ENCODE data around the gene STRN3.

STRN3 gene

DNA sequence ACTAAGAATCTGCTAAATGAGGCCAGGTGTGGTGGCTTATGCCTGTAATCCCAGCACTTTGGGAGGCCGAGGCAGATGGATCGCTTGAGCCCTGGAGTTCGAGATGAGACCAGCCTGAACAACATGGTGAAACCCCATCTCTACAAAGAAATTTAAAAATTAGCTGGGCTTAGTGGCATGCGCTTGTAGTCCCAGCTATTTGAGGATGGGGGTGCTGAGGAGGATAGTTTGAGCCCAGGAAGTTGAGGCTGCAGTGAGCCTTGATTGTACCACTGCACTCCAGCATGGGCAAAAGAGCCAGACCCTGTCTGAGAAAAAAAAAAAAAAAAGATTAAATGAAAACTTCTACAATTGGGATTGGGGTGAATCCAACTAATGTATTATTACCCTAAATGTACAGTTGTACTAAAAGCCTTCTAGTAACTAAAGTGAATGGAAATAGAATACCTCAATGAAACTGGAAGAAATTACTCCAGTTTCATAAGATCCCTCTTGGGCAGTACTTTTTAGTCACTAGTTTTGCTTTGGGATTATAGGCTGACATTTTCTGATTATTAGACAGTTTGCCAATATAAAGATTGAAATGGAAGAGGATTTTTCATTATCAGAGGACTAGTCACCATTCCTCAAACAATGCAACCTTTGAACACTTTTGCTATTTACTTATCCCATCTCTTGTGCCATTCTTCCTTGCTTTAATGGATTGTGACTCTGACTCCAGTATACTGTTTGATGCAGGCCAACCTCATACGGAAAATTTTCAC is 137.5 kb downstream of the STRN3 start:
- Histone ChIP-seq H3K4me3 (no peak overlapping the region), H3K9me3 (ENCODE audit: low read depth, low read length) (no peaks in the 10 kb centered on the region), H3K36me3 (ENCODE audit: insufficient read depth, low read length) (peaks cover 73% of the 10 kb centered on the region), H3K9ac (ENCODE audit: insufficient read length) (no peak overlapping the region), H3K27ac (no peak overlapping the region)
- TF ChIP-seq FOXP2 (optimal IDR thresholded peaks at IDR 0.05; ENCODE audit: control extremely low read depth, extremely low read length, insufficient read depth), result no peak
- TF ChIP-seq EZH2 (IDR thresholded peaks at IDR 0.05), result no peak
- no peak for TF ChIP-seq POLR2AphosphoS5 (IDR thresholded peaks at IDR 0.05; ENCODE audit: borderline replicate concordance, low read depth, low read length)
- DNase-seq (ENCODE audit: low read depth, low spot score), result no peak

DNA sequence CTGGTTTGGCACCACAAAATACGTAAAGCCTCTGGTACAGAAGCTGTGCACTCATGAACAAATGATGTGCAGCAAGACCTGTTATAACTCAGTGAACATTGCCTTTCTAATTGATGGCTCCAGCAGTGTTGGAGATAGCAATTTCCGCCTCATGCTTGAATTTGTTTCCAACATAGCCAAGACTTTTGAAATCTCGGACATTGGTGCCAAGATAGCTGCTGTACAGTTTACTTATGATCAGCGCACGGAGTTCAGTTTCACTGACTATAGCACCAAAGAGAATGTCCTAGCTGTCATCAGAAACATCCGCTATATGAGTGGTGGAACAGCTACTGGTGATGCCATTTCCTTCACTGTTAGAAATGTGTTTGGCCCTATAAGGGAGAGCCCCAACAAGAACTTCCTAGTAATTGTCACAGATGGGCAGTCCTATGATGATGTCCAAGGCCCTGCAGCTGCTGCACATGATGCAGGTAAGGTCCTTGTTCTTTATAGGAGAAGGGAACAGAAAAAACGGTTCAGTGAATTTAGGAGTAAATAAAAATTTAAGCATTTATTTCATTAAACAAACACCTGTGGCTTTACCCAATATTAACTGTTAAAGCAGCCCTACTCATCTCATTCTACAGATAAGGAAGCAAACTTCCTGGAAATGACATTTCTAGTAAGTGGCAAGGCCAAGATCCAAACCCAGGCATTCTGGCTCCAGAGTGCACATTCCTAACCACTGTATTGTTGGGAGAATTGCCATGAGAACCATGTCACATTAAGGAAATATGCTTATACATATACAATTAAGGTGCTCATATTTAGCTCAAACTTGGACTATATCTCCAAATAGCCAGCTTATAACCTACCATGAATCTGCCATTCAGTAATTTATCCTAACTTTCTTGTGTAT is 140.1 kb downstream of the STRN3 start:
- Histone ChIP-seq H3K9me3 (ENCODE audit: low read depth, low read length) (no peaks in the 10 kb centered on the region), H3K27ac (no peak overlapping the region), H3K9ac (ENCODE audit: insufficient read length) (no peak overlapping the region), H3K36me3 (ENCODE audit: insufficient read depth, low read length) (peaks cover 68% of the 10 kb centered on the region), H3K4me3 (no peak overlapping the region)
- TF ChIP-seq EZH2 (IDR thresholded peaks at IDR 0.05) (no peak), FOXP2 (optimal IDR thresholded peaks at IDR 0.05; ENCODE audit: control extremely low read depth, extremely low read length, insufficient read depth) (no peak), POLR2AphosphoS5 (IDR thresholded peaks at IDR 0.05; ENCODE audit: borderline replicate concordance, low read depth, low read length) (no peak)
- DNase-seq (ENCODE audit: low read depth, low spot score), result no peak

DNA sequence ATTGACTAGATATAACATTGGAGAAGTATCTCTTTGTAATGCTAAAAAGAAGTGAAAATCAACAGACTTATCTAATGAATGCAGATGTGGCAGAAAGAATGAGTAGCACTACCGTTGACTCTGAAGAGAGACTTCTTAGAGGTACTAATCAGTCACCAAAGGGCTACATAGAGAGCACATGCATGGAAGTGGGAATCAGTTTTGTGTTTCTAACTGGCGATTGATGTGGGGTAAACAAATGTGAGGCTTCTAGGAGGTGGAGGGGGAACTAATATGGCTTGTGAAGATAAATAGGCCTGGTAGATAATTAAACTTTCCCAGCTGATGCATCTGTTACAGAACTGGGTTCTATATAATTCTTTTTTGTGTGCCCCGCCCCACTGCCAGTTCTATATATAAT is 141.3 kb downstream of the STRN3 start:
- Histone ChIP-seq H3K9me3 (ENCODE audit: low read depth, low read length) (no peaks in the 10 kb centered on the region), H3K4me3 (no peak overlapping the region), H3K9ac (ENCODE audit: insufficient read length) (no peak overlapping the region), H3K27ac (0 out of 2 replicates have a peak overlapping the region, but pooled peaks have one; percentile 33), H3K36me3 (ENCODE audit: insufficient read depth, low read length) (peaks cover 73% of the 10 kb centered on the region)
- DNase-seq (ENCODE audit: low read depth, low spot score), result no peak
- TF ChIP-seq POLR2AphosphoS5 (IDR thresholded peaks at IDR 0.05; ENCODE audit: borderline replicate concordance, low read depth, low read length), result no peak
- no peak for TF ChIP-seq FOXP2 (optimal IDR thresholded peaks at IDR 0.05; ENCODE audit: control extremely low read depth, extremely low read length, insufficient read depth)
- TF ChIP-seq EZH2 (IDR thresholded peaks at IDR 0.05), result no peak

DNA sequence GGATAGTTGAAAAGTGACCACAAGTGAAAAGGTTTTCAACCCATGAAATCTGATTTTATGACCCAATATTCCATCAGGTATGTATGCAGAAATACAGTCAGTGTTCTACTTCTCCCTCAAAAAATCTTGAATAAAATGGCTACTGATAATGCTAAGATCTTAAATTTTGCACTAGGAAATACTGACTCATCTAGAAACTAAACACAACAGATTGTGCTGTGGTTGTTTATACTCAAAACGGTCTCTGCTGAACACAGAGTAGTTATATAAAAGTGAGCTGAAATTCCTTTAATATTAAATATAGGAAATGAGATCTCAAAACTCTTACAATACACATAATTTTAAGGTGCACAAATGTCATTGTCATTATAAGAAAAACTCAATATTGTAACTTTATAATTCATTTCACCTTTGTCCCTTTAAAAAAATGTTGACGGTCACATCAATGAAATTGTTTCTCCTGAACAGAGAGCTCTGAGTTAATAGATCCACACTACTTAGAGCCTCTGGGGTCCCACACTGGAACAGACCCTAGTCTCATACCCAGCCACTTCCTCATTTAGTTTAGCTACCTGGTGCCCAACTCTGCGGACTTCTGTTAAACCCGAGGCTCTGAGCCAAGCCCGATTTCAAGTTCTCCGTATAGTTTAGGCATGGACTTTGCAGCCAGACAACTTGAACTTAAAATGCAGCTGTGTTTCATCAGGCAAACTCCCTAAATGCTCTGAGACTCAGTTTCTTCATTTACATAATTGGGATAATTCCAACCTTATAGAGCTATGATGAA is 142.5 kb downstream of the STRN3 start:
- Histone ChIP-seq H3K9me3 (ENCODE audit: low read depth, low read length) (no peaks in the 10 kb centered on the region), H3K9ac (ENCODE audit: insufficient read length) (no peak overlapping the region), H3K27ac (peak overlapping the region; percentile 43), H3K36me3 (ENCODE audit: insufficient read depth, low read length) (peaks cover 77% of the 10 kb centered on the region), H3K4me3 (no peak overlapping the region)
- DNase-seq (ENCODE audit: low read depth, low spot score), result peak; percentile 28
- TF ChIP-seq POLR2AphosphoS5 (IDR thresholded peaks at IDR 0.05; ENCODE audit: borderline replicate concordance, low read depth, low read length) (no peak), EZH2 (IDR thresholded peaks at IDR 0.05) (no peak), FOXP2 (optimal IDR thresholded peaks at IDR 0.05; ENCODE audit: control extremely low read depth, extremely low read length, insufficient read depth) (no peak)

DNA sequence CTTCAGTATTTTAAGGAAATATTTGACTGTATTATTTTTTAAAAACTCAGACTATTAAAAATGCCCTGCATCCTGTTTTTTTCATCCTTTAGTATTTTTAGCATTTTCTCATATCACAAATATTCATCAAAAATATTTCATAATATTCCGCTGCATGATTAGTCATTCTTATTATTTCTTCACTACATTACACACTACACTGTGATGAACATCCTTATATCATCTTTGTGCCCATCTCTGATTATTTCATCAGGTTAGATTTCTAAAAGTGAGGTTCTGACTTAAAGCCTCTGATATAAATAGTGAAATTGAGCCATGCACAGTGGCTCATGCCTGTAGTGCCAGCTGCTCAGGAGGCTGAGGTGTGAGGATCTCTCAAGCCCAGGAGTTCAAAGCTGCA is 143.7 kb downstream of the STRN3 start:
- TF ChIP-seq FOXP2 (optimal IDR thresholded peaks at IDR 0.05; ENCODE audit: control extremely low read depth, extremely low read length, insufficient read depth) (no peak), EZH2 (IDR thresholded peaks at IDR 0.05) (no peak), POLR2AphosphoS5 (IDR thresholded peaks at IDR 0.05; ENCODE audit: borderline replicate concordance, low read depth, low read length) (no peak)
- H3K4me3 ChIP-seq, result no peak overlapping the region
- no peaks in the 10 kb centered on the region for H3K9me3 ChIP-seq (ENCODE audit: low read depth, low read length)
- peaks cover 83% of the 10 kb centered on the region for H3K36me3 ChIP-seq (ENCODE audit: insufficient read depth, low read length)
- H3K9ac ChIP-seq (ENCODE audit: insufficient read length), result no peak overlapping the region
- no peak overlapping the region for H3K27ac ChIP-seq
- DNase-seq (ENCODE audit: low read depth, low spot score), result no peak

- Histone ChIP-seq H3K9ac (ENCODE audit: insufficient read length) (no peak overlapping the region), H3K9me3 (ENCODE audit: low read depth, low read length) (no peaks in the 10 kb centered on the region), H3K4me3 (peak overlapping the region; percentile 97), H3K36me3 (ENCODE audit: insufficient read depth, low read length) (peaks cover 42% of the 10 kb centered on the region), H3K27ac (no peak overlapping the region)
- DNase-seq (ENCODE audit: low read depth, low spot score), result no peak
- TF ChIP-seq EZH2 (IDR thresholded peaks at IDR 0.05), result no peak
- no peak for TF ChIP-seq POLR2AphosphoS5 (IDR thresholded peaks at IDR 0.05; ENCODE audit: borderline replicate concordance, low read depth, low read length)
- TF ChIP-seq FOXP2 (optimal IDR thresholded peaks at IDR 0.05; ENCODE audit: control extremely low read depth, extremely low read length, insufficient read depth), result no peak
Observed at GRCh38 chr14:30876692-30877091, 149.5 kb downstream of the STRN3 start.

- Histone ChIP-seq H3K36me3 (ENCODE audit: insufficient read depth, low read length) (peaks cover 35% of the 10 kb centered on the region), H3K27ac (no peak overlapping the region), H3K9ac (ENCODE audit: insufficient read length) (peak overlapping the region; percentile 93), H3K4me3 (peak overlapping the region; percentile 97), H3K9me3 (ENCODE audit: low read depth, low read length) (no peaks in the 10 kb centered on the region)
- no peak for DNase-seq (ENCODE audit: low read depth, low spot score)
- TF ChIP-seq FOXP2 (optimal IDR thresholded peaks at IDR 0.05; ENCODE audit: control extremely low read depth, extremely low read length, insufficient read depth) (no peak), POLR2AphosphoS5 (IDR thresholded peaks at IDR 0.05; ENCODE audit: borderline replicate concordance, low read depth, low read length) (no peak), EZH2 (IDR thresholded peaks at IDR 0.05) (no peak)
Observed at GRCh38 chr14:30875788-30876053, 150.5 kb downstream of the STRN3 start.
